ENCODE results near the gene FOXL2NB. TPM values are rescaled to one million over a fixed set of nuclear protein-coding genes. Genes with fewer than 3 reads are reported as not detected.
"Not testable (repeated sequence)": the region's sequence is repeated elsewhere in the genome, so short reads cannot be mapped to it uniquely, and the experiment has no call there.

Gene FOXL2NB
- total RNA-seq, 1 experiment from 2014 or later = 11.4 TPM

DNA sequence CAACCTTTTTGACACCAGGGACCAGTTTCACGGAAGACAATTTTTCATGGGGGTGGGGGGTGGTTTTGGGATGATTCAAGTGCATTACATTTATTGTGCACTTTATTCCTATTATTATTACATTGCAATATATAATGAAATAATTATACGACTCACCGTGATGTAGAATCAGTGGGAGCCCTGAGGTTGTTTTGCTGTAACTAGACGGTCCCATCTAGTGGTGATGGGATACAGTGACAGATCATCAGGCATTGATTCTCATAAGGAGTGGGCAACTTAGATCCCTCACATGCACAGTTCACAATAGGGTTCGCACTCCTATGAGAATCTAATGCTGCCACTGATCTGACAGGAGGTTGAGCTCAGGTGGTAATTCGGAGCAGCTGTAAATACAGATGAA is 24.6 kb upstream of the FOXL2NB start:
- Histone ChIP-seq H3K27ac (ENCODE audit: low read length) (peak overlapping the region; percentile 78), H3K4me1 (ENCODE audit: control insufficient read depth, insufficient read depth, low read length) (peaks cover 27% of the 10 kb centered on the region)
- H3K4me3 ChIP-seq (ENCODE audit: low read depth in 2 of 2, low read length in 2 of 2); H3K27me3 ChIP-seq (ENCODE audit: control insufficient read depth, insufficient read depth, low read length); H3K9me3 ChIP-seq (ENCODE audit: control insufficient read depth, insufficient read depth, low read depth, low read length); H3K36me3 ChIP-seq (ENCODE audit: control insufficient read depth, insufficient read depth, low read length); BruUV-seq (replicated peaks); DNase-seq (ENCODE audit: low read depth, low spot score): not testable (repeated sequence)
- CTCF ChIA-PET = interaction anchor here (0.7 to 2.2 kb wide), 6 partner anchors 202 to 505 kb away, joined by 3 to 10 read pairs (median 3); partner anchors contain the start of gene CEP70
- peak; percentile 29 for TF ChIP-seq CTCF (IDR thresholded peaks at IDR 0.05)
- peak; percentile 35 for ATAC-seq
- in situ Hi-C loops (cut with HindIII; ENCODE audit: low pct_unique_long_range_greater_than_20kb, low sequenced_read_pairs) = loop anchor here (10.0 kb wide), 1 partner anchor 108 kb away; no protein-coding TSS in a partner anchor
- intact Hi-C loops (cut with micrococcal nuclease; ENCODE audit: unreplicated experiment) = loop anchor here (2.0 to 5.0 kb wide), 4 partner anchors 224 to 506 kb away; partner anchors contain the start of gene CEP70
- POLR2A ChIA-PET = interaction anchor here (0.8 to 1.0 kb wide), 2 partner anchors 14 to 409 kb away, joined by 3 read pairs; no protein-coding TSS in a partner anchor

DNA sequence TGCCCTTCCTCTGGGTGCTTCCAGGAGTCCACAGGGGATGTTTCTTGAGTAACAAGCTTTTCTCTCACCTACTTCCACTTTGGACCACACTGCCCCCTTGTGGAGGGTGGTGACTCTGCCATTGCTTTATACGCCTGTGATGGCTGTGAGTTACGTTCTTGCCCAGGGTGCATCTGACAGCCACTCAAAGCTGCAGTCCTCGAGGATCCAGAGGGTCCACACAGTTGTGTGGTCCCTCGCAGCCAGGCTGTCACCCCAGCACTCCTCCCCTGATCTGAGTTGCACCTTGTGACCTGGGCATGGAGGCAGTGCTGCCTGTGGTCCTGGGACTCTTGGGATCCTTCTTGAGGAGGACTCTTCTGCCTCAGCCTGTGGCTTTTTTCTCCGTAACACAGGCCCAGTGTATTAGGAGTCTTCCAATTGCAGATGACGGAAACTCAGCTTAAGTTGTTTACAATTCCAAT is 23.5 kb upstream of the FOXL2NB start:
- H3K4me1 ChIP-seq (ENCODE audit: control insufficient read depth, insufficient read depth, low read length) = peaks cover 27% of the 10 kb centered on the region
- H3K27ac ChIP-seq (ENCODE audit: low read length) = no peak overlapping the region; the same call in 1 of the 2 replicates
- POLR2A ChIA-PET = interaction anchor here (0.6 kb wide), 2 partner anchors 328 to 1098 kb away, joined by 3 read pairs; no protein-coding TSS in a partner anchor
- CTCF ChIA-PET = interaction anchor here (0.5 to 2.3 kb wide), 23 partner anchors 10 to 593 kb away, joined by 3 to 33 read pairs (median 4); partner anchors contain the start of gene CEP70
- ATAC-seq (peak; percentile 82), DNase-seq (ENCODE audit: low read depth, low spot score) (peak; percentile 81)
- no peaks in the 10 kb centered on the region for H3K27me3 ChIP-seq (ENCODE audit: control insufficient read depth, insufficient read depth, low read length)
- TF ChIP-seq CTCF (IDR thresholded peaks at IDR 0.05) (peak; percentile 96), REST (IDR thresholded peaks at IDR 0.05; ENCODE audit: insufficient read depth in 1 of 2, low read depth in 2 of 2, low read length in 1 of 2) (no peak)
- H3K36me3 ChIP-seq (ENCODE audit: control insufficient read depth, insufficient read depth, low read length) = no peaks in the 10 kb centered on the region
- H3K4me3 ChIP-seq (ENCODE audit: low read depth in 2 of 2, low read length in 2 of 2) = peak overlapping the region in 1 of 2 experiments; percentile 19; a peak in 1 of 4 replicates
- intact Hi-C loops (cut with micrococcal nuclease; ENCODE audit: unreplicated experiment) = loop anchor here (2.0 to 5.0 kb wide), 4 partner anchors 225 to 507 kb away; partner anchors contain the start of gene CEP70
- no peaks in the 10 kb centered on the region for H3K9me3 ChIP-seq (ENCODE audit: control insufficient read depth, insufficient read depth, low read depth, low read length)
- BruUV-seq (replicated peaks) = no TSS peak
- in situ Hi-C loops (cut with HindIII; ENCODE audit: low pct_unique_long_range_greater_than_20kb, low sequenced_read_pairs) = loop anchor here (10.0 kb wide), 1 partner anchor 109 kb away; no protein-coding TSS in a partner anchor

All from Panc1 (cell line).